GM23338 (cell line): ENCODE data around the gene CAPN8. TPM values are rescaled to one million over a fixed set of nuclear protein-coding genes. Genes with fewer than 3 reads are reported as not detected.

Experiments
- ATAC-seq: fragments of 200-7000 bp; cut with Tn5 transposase; 3 replicates; pipeline ENCODE4 v1.9.1; 2020
- DNase-seq: peaks from one replicate; pipeline ENCODE4 v3.0.0-alpha.2; 2015; ENCODE audit warnings: low spot score
- H2AFZ ChIP-seq: fragments of 200-600 bp; sonication (generic); 2 replicates; pipeline ENCODE4 v1.8.0; 2016; ENCODE audit warnings: antibody characterized with exemption, mild to moderate bottlenecking, moderate library complexity
- H3F3A ChIP-seq: fragments of 200-600 bp; sonication (generic); replicated peaks from 2 replicates; pipeline ENCODE4 v1.8.0; 2017; ENCODE audit warnings: antibody characterized with exemption, mixed run types, low read depth
- H3K27ac ChIP-seq: fragments of 200-600 bp; sonication (generic); 2 replicates; pipeline ENCODE4 v1.6.1; 2016; ENCODE audit warnings: low read depth
- H3K27me3 ChIP-seq: fragments of 200-600 bp; sonication (generic); 2 replicates; pipeline ENCODE4 v1.8.0; 2016; ENCODE audit warnings: mild to moderate bottlenecking, mixed run types, moderate library complexity; ENCODE audit not compliant: insufficient read depth
- H3K36me3 ChIP-seq: fragments of 200-600 bp; sonication (generic); 2 replicates; pipeline ENCODE4 v1.8.0; 2016; ENCODE audit warnings: mild to moderate bottlenecking; ENCODE audit not compliant: insufficient read depth
- H3K4me1 ChIP-seq: fragments of 200-600 bp; sonication (generic); 2 replicates; pipeline ENCODE4 v1.8.0; 2016; ENCODE audit warnings: mild to moderate bottlenecking, moderate library complexity; ENCODE audit not compliant: insufficient read depth
- H3K4me2 ChIP-seq: fragments of 200-600 bp; sonication (generic); 2 replicates; pipeline ENCODE4 v1.7.1; 2017; ENCODE audit warnings: mixed run types
- H3K4me3 ChIP-seq: fragments of 200-600 bp; sonication (generic); 2 replicates; pipeline ENCODE4 v1.6.1; 2016; ENCODE audit warnings: mixed run types
- H3K79me2 ChIP-seq: fragments of 200-600 bp; sonication (generic); replicated peaks from 2 replicates; pipeline ENCODE4 v1.8.0; 2017; ENCODE audit warnings: mild to moderate bottlenecking; ENCODE audit not compliant: insufficient read depth
- H3K9me2 ChIP-seq: fragments of 200-600 bp; sonication (generic); 2 replicates; pipeline ENCODE4 v1.8.0; 2017; ENCODE audit not compliant: insufficient read depth
- H4K20me1 ChIP-seq: fragments of 200-600 bp; sonication (generic); replicated peaks from 2 replicates; pipeline ENCODE4 v1.8.0; 2017; ENCODE audit warnings: mild to moderate bottlenecking; ENCODE audit not compliant: insufficient read depth
- H3K27ac Mint-ChIP-seq: 2 replicates; pipeline ENCODE4 v1.8.0; 2020; ENCODE audit warnings: inconsistent platforms, mild to moderate bottlenecking, moderate library complexity, mixed read lengths
- H3K27me3 Mint-ChIP-seq: 3 replicates; pipeline ENCODE4 v1.8.0; 2022; ENCODE audit warnings: low read depth, mild to moderate bottlenecking, moderate library complexity, mixed read lengths, inconsistent platforms; ENCODE audit not compliant: insufficient read depth, poor library complexity
- H3K36me3 Mint-ChIP-seq: 3 replicates; pipeline ENCODE4 v1.8.0; 2021; ENCODE audit warnings: low read depth, mild to moderate bottlenecking, inconsistent platforms, moderate library complexity, mixed read lengths
- H3K4me1 Mint-ChIP-seq: 3 replicates; pipeline ENCODE4 v1.8.0; 2020; ENCODE audit warnings: mild to moderate bottlenecking, inconsistent platforms, mixed read lengths
- H3K4me3 Mint-ChIP-seq: 3 replicates; pipeline ENCODE4 v1.8.0; 2021; ENCODE audit warnings: moderate library complexity, mild to moderate bottlenecking, inconsistent platforms, mixed read lengths
- H3K9me3 Mint-ChIP-seq: 3 replicates; pipeline ENCODE4 v1.8.0; 2020; ENCODE audit warnings: moderate library complexity, mild to moderate bottlenecking, inconsistent platforms, mixed read lengths
- CTCF ChIP-seq, 2 experiments: fragments of 200-600 bp in 1 of 2; sonication (generic) in 1 of 2; conservative IDR thresholded peaks; 2 replicates each; pipeline versions ENCODE4 v1.5.1 to v1.6.1; 2016 to 2017; ENCODE audit warnings: antibody characterized with exemption in 2 of 2, low read depth in 2 of 2, mild to moderate bottlenecking in 2 of 2, moderate library complexity in 1 of 2
- NANOG ChIP-seq: IDR thresholded peaks from 2 replicates; pipeline ENCODE4 v1.6.1; 2016; ENCODE audit warnings: antibody characterized with exemption, borderline replicate concordance
- POLR2AphosphoS5 ChIP-seq: IDR thresholded peaks from 2 replicates; pipeline ENCODE4 v1.6.1; 2016; ENCODE audit warnings: antibody characterized with exemption, low read depth
- REST ChIP-seq: IDR thresholded peaks from one replicate; pipeline ENCODE4 v1.6.1; 2018; ENCODE audit warnings: antibody characterized with exemption; ENCODE audit not compliant: unreplicated experiment
- STAT1 ChIP-seq: IDR thresholded peaks from one replicate; pipeline ENCODE4 v1.6.1; 2016; ENCODE audit warnings: antibody characterized with exemption; ENCODE audit not compliant: unreplicated experiment
- ZNF114 ChIP-seq: fragments of 250-450 bp; sonication (Bioruptor Pico); IDR thresholded peaks from 2 replicates; pipeline ENCODE4 v1.5.0; 2020; ENCODE audit warnings: mild to moderate bottlenecking, moderate library complexity
- ZNF331 ChIP-seq: fragments of 250-450 bp; sonication (Bioruptor Pico); IDR thresholded peaks from 2 replicates; pipeline ENCODE4 v1.5.0; 2020; ENCODE audit warnings: low read depth, mild to moderate bottlenecking, moderate library complexity
- polyA plus RNA-seq: library from polyadenylated mRNA; unstranded; fragments of >200 nt; fragmentation: Nextera tagmentation; extraction: Ambion mirVana; gene quantifications from 2 replicates; pipeline ENCODE4 v1.2.1, GENCODE V29; 2016
- total RNA-seq: library from RNA; depleted of rRNA; stranded (reverse); fragments of >200 nt; shearing (Covaris generic); gene quantifications from 2 replicates; pipeline ENCODE4 v1.2.3, GENCODE V29; 2014

CAPN8 gene
- total and polyA plus RNA-seq, 2 experiments from 2014 or later = not detected

- no peaks in the 10 kb centered on the region for H3F3A ChIP-seq
- no peaks in the 10 kb centered on the region for H3K79me2 ChIP-seq
- H3K4me3 ChIP-seq = no peak overlapping the region
- ATAC-seq = no peak
- no peaks in the 10 kb centered on the region for H3K9me2 ChIP-seq
- Mint-ChIP-seq H3K36me3 (no peaks in the 10 kb centered on the region), H3K4me3 (no peak overlapping the region), H3K27ac (no peak overlapping the region), H3K27me3 (peaks cover 4% of the 10 kb centered on the region), H3K4me1 (peaks cover 6% of the 10 kb centered on the region), H3K9me3 (no peaks in the 10 kb centered on the region)
- TF ChIP-seq ZNF114 (CRISPR knock-in tag) (no peak), NANOG (no peak), STAT1 (no peak), CTCF (conservative IDR thresholded peaks at IDR 0.05; ENCODE audit: low read depth in 2 of 2) (no peak), ZNF331 (CRISPR knock-in tag) (no peak)
- H3K27me3 ChIP-seq = no peaks in the 10 kb centered on the region
- H3K27ac ChIP-seq = no peak overlapping the region
- H2AFZ ChIP-seq = peak overlapping the region; percentile 99; the same call in 1 of the 2 replicates
- no peaks in the 10 kb centered on the region for H4K20me1 ChIP-seq
- H3K36me3 ChIP-seq = no peaks in the 10 kb centered on the region
- H3K4me2 ChIP-seq = no peak overlapping the region
- peaks cover 7% of the 10 kb centered on the region; the same call in 1 of the 2 replicates for H3K4me1 ChIP-seq
- DNase-seq = no peak
Measured at GRCh38 chr1:223695941-223696340, 30.4 kb upstream of the CAPN8 start.

- Mint-ChIP-seq H3K9me3 (no peaks in the 10 kb centered on the region), H3K4me1 (peaks cover under 1% of the 10 kb centered on the region; the same call in 2 of the 3 replicates), H3K36me3 (no peaks in the 10 kb centered on the region), H3K27ac (no peak overlapping the region), H3K4me3 (no peak overlapping the region), H3K27me3 (peaks cover 4% of the 10 kb centered on the region)
- H3K27me3 ChIP-seq = no peaks in the 10 kb centered on the region
- H3K4me2 ChIP-seq = no peak overlapping the region
- H3K79me2 ChIP-seq = no peaks in the 10 kb centered on the region
- H3K4me3 ChIP-seq = no peak overlapping the region
- no peaks in the 10 kb centered on the region for H3K9me2 ChIP-seq
- H3K36me3 ChIP-seq = no peaks in the 10 kb centered on the region
- ATAC-seq (no peak), DNase-seq (no peak)
- H3F3A ChIP-seq = no peaks in the 10 kb centered on the region
- H4K20me1 ChIP-seq = no peaks in the 10 kb centered on the region
- 0 out of 2 replicates have a peak overlapping the region, but pooled peaks have one; percentile 63 for H2AFZ ChIP-seq
- TF ChIP-seq POLR2AphosphoS5 = no peak
- no peak for TF ChIP-seq REST
- no peaks in the 10 kb centered on the region; the same call in 1 of the 2 replicates for H3K4me1 ChIP-seq
- H3K27ac ChIP-seq = no peak overlapping the region
Measured at GRCh38 chr1:223695014-223695548, 29.6 kb upstream of the CAPN8 start.
